Thyroid gland (tissue), 4 donors: ENCODE results near the gene SH2D1B.

ENCODE experiments used
- POLR2A ChIP-seq, 2 donors: fragments of 450-650 bp; IDR thresholded peaks; one replicate each; pipeline ENCODE4 v1.6.1; 2017; ENCODE audit warnings: antibody characterized with exemption in 2 of 2, mild to moderate bottlenecking in 2 of 2, moderate library complexity in 1 of 2
- TF ChIP-seq, protein P1 (sequence below), 6 experiments: fragments of 200-600 bp in 3 of 6; fragments of 450-650 bp in 3 of 6; sonication (generic) in 3 of 6; IDR thresholded peaks; one replicate each; pipeline ENCODE4 v1.5.1; 2016 to 2019; ENCODE audit warnings: antibody characterized with exemption in 6 of 6, mild to moderate bottlenecking in 2 of 6, inconsistent platforms in 1 of 6, moderate library complexity in 1 of 6

GRCh38 chr1:162387226-162388082 is 24.5 kb downstream of the SH2D1B start:
- TF ChIP-seq, protein P1, sequence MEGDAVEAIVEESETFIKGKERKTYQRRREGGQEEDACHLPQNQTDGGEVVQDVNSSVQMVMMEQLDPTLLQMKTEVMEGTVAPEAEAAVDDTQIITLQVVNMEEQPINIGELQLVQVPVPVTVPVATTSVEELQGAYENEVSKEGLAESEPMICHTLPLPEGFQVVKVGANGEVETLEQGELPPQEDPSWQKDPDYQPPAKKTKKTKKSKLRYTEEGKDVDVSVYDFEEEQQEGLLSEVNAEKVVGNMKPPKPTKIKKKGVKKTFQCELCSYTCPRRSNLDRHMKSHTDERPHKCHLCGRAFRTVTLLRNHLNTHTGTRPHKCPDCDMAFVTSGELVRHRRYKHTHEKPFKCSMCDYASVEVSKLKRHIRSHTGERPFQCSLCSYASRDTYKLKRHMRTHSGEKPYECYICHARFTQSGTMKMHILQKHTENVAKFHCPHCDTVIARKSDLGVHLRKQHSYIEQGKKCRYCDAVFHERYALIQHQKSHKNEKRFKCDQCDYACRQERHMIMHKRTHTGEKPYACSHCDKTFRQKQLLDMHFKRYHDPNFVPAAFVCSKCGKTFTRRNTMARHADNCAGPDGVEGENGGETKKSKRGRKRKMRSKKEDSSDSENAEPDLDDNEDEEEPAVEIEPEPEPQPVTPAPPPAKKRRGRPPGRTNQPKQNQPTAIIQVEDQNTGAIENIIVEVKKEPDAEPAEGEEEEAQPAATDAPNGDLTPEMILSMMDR (IDR thresholded peaks at IDR 0.05), result no peak
- no peak for TF ChIP-seq POLR2A (IDR thresholded peaks at IDR 0.05)
